ENCODE data around the gene STK39. TPM values are rescaled to one million over a fixed set of nuclear protein-coding genes. Genes with fewer than 3 reads are reported as not detected.

The STK39 gene
- total RNA-seq, 3 donors from 2014 or later, result 16.4 to 22.9 (median 19.2) TPM

- Histone ChIP-seq H3K9me3 (no peaks in the 10 kb centered on the region), H3K36me3 (no peaks in the 10 kb centered on the region)
Observed at GRCh38 chr2:168165397-168165796, 82.0 kb downstream of the STK39 start.

GRCh38 chr2:168160897-168161296, 86.5 kb downstream of the STK39 start:
- no peak for TF ChIP-seq POLR2AphosphoS5 (IDR thresholded peaks at IDR 0.05)
- no peak for TF ChIP-seq CTCF (IDR thresholded peaks at IDR 0.05)
- no peak for TF ChIP-seq POLR2A (IDR thresholded peaks at IDR 0.05)
- Histone ChIP-seq H3K27ac (no peak overlapping the region), H3K4me1 (no peaks in the 10 kb centered on the region), H3K4me3 (no peak overlapping the region), H3K36me3 (no peaks in the 10 kb centered on the region), H3K9me3 (no peaks in the 10 kb centered on the region), H3K27me3 (no peaks in the 10 kb centered on the region)
- intact Hi-C loops (cut with DNase I; ENCODE audit: low total_unique reads), result no loop called here
- DNase-seq (ENCODE audit: low spot score in 2 of 2), result no peak

More at GRCh38 chr2:168165397-168165796, 82.0 kb downstream of the STK39 start:
- Histone ChIP-seq H3K4me1 (no peaks in the 10 kb centered on the region), H3K27me3 (no peaks in the 10 kb centered on the region), H3K27ac (peak overlapping the region in 1 of 2 donors; percentile 19), H3K4me3 (no peak overlapping the region)
- no peak for DNase-seq (ENCODE audit: low spot score in 2 of 2)
- TF ChIP-seq POLR2A (IDR thresholded peaks at IDR 0.05) (no peak), CTCF (IDR thresholded peaks at IDR 0.05) (no peak), POLR2AphosphoS5 (IDR thresholded peaks at IDR 0.05) (no peak)
- intact Hi-C loops (cut with DNase I; ENCODE audit: low total_unique reads), result no loop called here

- DNase-seq (ENCODE audit: low spot score in 2 of 2), result no peak
- TF ChIP-seq CTCF (IDR thresholded peaks at IDR 0.05) (no peak), POLR2A (IDR thresholded peaks at IDR 0.05) (no peak), POLR2AphosphoS5 (IDR thresholded peaks at IDR 0.05) (no peak)
- Histone ChIP-seq H3K4me1 (no peaks in the 10 kb centered on the region), H3K36me3 (no peaks in the 10 kb centered on the region), H3K27ac (no peak overlapping the region), H3K27me3 (no peaks in the 10 kb centered on the region), H3K9me3 (no peaks in the 10 kb centered on the region), H3K4me3 (no peak overlapping the region)
- intact Hi-C loops (cut with DNase I; ENCODE audit: low total_unique reads), result no loop called here
Observed at GRCh38 chr2:168159754-168160585, 87.4 kb downstream of the STK39 start.

GRCh38 chr2:168158586-168158985, 88.8 kb downstream of the STK39 start:
- H3K36me3 ChIP-seq, result no peaks in the 10 kb centered on the region
- H3K27ac ChIP-seq, result no peak overlapping the region
- no peaks in the 10 kb centered on the region for H3K9me3 ChIP-seq
- no peaks in the 10 kb centered on the region for H3K27me3 ChIP-seq
- intact Hi-C loops (cut with DNase I; ENCODE audit: low total_unique reads), result no loop called here
- no peak overlapping the region for H3K4me3 ChIP-seq
- H3K4me1 ChIP-seq, result no peaks in the 10 kb centered on the region
- TF ChIP-seq POLR2AphosphoS5 (IDR thresholded peaks at IDR 0.05) (no peak), CTCF (IDR thresholded peaks at IDR 0.05) (no peak), POLR2A (IDR thresholded peaks at IDR 0.05) (no peak)
- no peak for DNase-seq (ENCODE audit: low spot score in 2 of 2)

- no peak for DNase-seq (ENCODE audit: low spot score in 2 of 2)
- no peaks in the 10 kb centered on the region for H3K27me3 ChIP-seq
- no peak overlapping the region for H3K4me3 ChIP-seq
- intact Hi-C loops (cut with DNase I; ENCODE audit: low total_unique reads), result no loop called here
- TF ChIP-seq POLR2AphosphoS5 (IDR thresholded peaks at IDR 0.05) (no peak), POLR2A (IDR thresholded peaks at IDR 0.05) (no peak), CTCF (IDR thresholded peaks at IDR 0.05) (no peak)
- H3K4me1 ChIP-seq, result no peaks in the 10 kb centered on the region
- no peaks in the 10 kb centered on the region for H3K9me3 ChIP-seq
- H3K36me3 ChIP-seq, result no peaks in the 10 kb centered on the region
- no peak overlapping the region for H3K27ac ChIP-seq
Observed at GRCh38 chr2:168157926-168158325, 89.5 kb downstream of the STK39 start.
